Activated CD8-positive, alpha-beta T cell treated with anti-CD3 and anti-CD28 coated beads for 36 hours (primary cell): ENCODE data around the gene UBE2H. TPM values are rescaled to one million over a fixed set of nuclear protein-coding genes. Genes with fewer than 3 reads are reported as not detected.
A peak's percentile ranks its signal among the peaks of the same experiment; 100 is the strongest.
"Not testable (repeated sequence)": the region's sequence is repeated elsewhere in the genome, so short reads cannot be mapped to it uniquely, and the experiment has no call there.

ENCODE experiments used
- ATAC-seq: fragments of 200-7000 bp; cut with Tn5 transposase; one replicate; pipeline ENCODE4 v1.10.0; 2021; ENCODE audit warnings: mild to moderate bottlenecking, moderate library complexity
- CTCF ChIA-PET: fragments of 350-600 bp; sonication (Branson Sonifier 250); formaldehyde crosslinking; loops from one replicate; lab custom pipeline; 2021; ENCODE audit warnings: antibody characterized with exemption; lab: Charles Lee
- POLR2A ChIA-PET: fragments of 350-600 bp; sonication (Branson Sonifier 250); formaldehyde crosslinking; loops from one replicate; lab custom pipeline; 2021; ENCODE audit warnings: antibody characterized with exemption; lab: Charles Lee
- DNase-seq: peaks from one replicate; pipeline ENCODE4 v3.0.0-alpha.2; 2020
- H3K27ac Mint-ChIP-seq: one replicate; pipeline ENCODE4 v1.8.0; 2021; ENCODE audit warnings: mild to moderate bottlenecking, mixed read lengths
- H3K27me3 Mint-ChIP-seq: one replicate; pipeline ENCODE4 v1.8.0; 2021; ENCODE audit warnings: mixed read lengths
- H3K36me3 Mint-ChIP-seq: one replicate; pipeline ENCODE4 v1.8.0; 2021; ENCODE audit warnings: low read depth, mixed read lengths
- H3K4me1 Mint-ChIP-seq: one replicate; pipeline ENCODE4 v1.8.0; 2021; ENCODE audit warnings: low read depth, mixed read lengths
- H3K4me3 Mint-ChIP-seq: one replicate; pipeline ENCODE4 v1.8.0; 2021; ENCODE audit warnings: mild to moderate bottlenecking, moderate library complexity, mixed read lengths
- H3K9me3 Mint-ChIP-seq: one replicate; pipeline ENCODE4 v1.8.0; 2021; ENCODE audit warnings: mixed read lengths
- CTCF ChIP-seq: fragments of 200-600 bp; IDR thresholded peaks from one replicate; pipeline ENCODE4 v1.8.0; 2022; ENCODE audit warnings: antibody characterized with exemption, mild to moderate bottlenecking
- intact Hi-C: fragments of 100-400 bp; cut with micrococcal nuclease; formaldehyde crosslinking; loops from one replicate; pipeline ENCODE4 v1.10.0; 2022
- total RNA-seq, 2 experiments: library from RNA; stranded (reverse); gene quantifications; one replicate each; pipeline ENCODE4 v1.2.3, GENCODE V29; 2021

The UBE2H gene
- total RNA-seq, 2 experiments from 2014 or later, result 22.4 to 22.6 TPM

GRCh38 chr7:129840757-129841156 lies 112.0 kb downstream of the UBE2H start:
- ChIA-PET CTCF (interaction anchor here (1.1 to 3.0 kb wide), 5 partner anchors 11 to 170 kb away, joined by 3 to 17 read pairs (median 5); no protein-coding TSS in a partner anchor), POLR2A (interaction anchor here (1.1 kb wide), 2 partner anchors 9 to 15 kb away, joined by 3 read pairs; no protein-coding TSS in a partner anchor)
- intact Hi-C loops, result no loop called here
- Mint-ChIP-seq H3K27ac (peak overlapping the region; percentile 63), H3K27me3 (no peaks in the 10 kb centered on the region), H3K4me3 (no peak overlapping the region), H3K9me3 (no peaks in the 10 kb centered on the region), H3K36me3 (no peaks in the 10 kb centered on the region), H3K4me1 (peaks cover 41% of the 10 kb centered on the region)
- DNase-seq, result peak; percentile 15
- TF ChIP-seq CTCF, result no peak
- no peak for ATAC-seq

GRCh38 chr7:129836983-129837382 lies 115.8 kb downstream of the UBE2H start:
- peak overlapping the region; percentile 47 for H3K27ac Mint-ChIP-seq
- no peak for DNase-seq
- no peak overlapping the region for H3K4me3 Mint-ChIP-seq
- H3K27me3 Mint-ChIP-seq, result no peaks in the 10 kb centered on the region
- H3K36me3 Mint-ChIP-seq, result no peaks in the 10 kb centered on the region
- peaks cover 16% of the 10 kb centered on the region for H3K4me1 Mint-ChIP-seq
- ChIA-PET POLR2A (no interaction called here), CTCF (interaction anchor here (2.2 to 3.3 kb wide), 2 partner anchors 12 to 174 kb away, joined by 8 to 21 read pairs; no protein-coding TSS in a partner anchor)
- no peak for TF ChIP-seq CTCF
- no peaks in the 10 kb centered on the region for H3K9me3 Mint-ChIP-seq
- ATAC-seq, result no peak
- intact Hi-C loops, result no loop called here

- Mint-ChIP-seq H3K9me3 (no peaks in the 10 kb centered on the region), H3K27me3 (no peaks in the 10 kb centered on the region), H3K4me3 (no peak overlapping the region), H3K27ac (no peak overlapping the region), H3K4me1 (peaks cover 3% of the 10 kb centered on the region), H3K36me3 (no peaks in the 10 kb centered on the region)
- no peak for ATAC-seq
- no peak for TF ChIP-seq CTCF
- no peak for DNase-seq
- ChIA-PET POLR2A (no interaction called here), CTCF (interaction anchor here (0.8 to 2.2 kb wide), 3 partner anchors 11 to 179 kb away, joined by 3 to 8 read pairs (median 4); no protein-coding TSS in a partner anchor)
- intact Hi-C loops, result no loop called here
Measured at GRCh38 chr7:129835569-129835968, 117.2 kb downstream of the UBE2H start.

- H3K4me3 Mint-ChIP-seq, H3K36me3 Mint-ChIP-seq, DNase-seq, H3K9me3 Mint-ChIP-seq, POLR2A ChIA-PET, H3K27ac Mint-ChIP-seq, H3K27me3 Mint-ChIP-seq, ATAC-seq: not testable (repeated sequence)
- CTCF ChIA-PET, result interaction anchor here (1.4 to 1.7 kb wide), 2 partner anchors 8 to 178 kb away, joined by 6 to 7 read pairs; no protein-coding TSS in a partner anchor
- peaks cover 14% of the 10 kb centered on the region for H3K4me1 Mint-ChIP-seq
- intact Hi-C loops, result loop anchor here (5.0 kb wide), 1 partner anchor 179 kb away; no protein-coding TSS in a partner anchor
Measured at GRCh38 chr7:129833353-129833752, 119.4 kb downstream of the UBE2H start.

- Mint-ChIP-seq H3K4me1 (peaks cover 14% of the 10 kb centered on the region), H3K27ac (no peak overlapping the region), H3K36me3 (no peaks in the 10 kb centered on the region), H3K9me3 (no peaks in the 10 kb centered on the region), H3K27me3 (no peaks in the 10 kb centered on the region), H3K4me3 (no peak overlapping the region)
- TF ChIP-seq CTCF, result no peak
- CTCF ChIA-PET, result interaction anchor here (1.7 kb wide), 1 partner anchor 8 kb away, joined by 7 read pairs; no protein-coding TSS in a partner anchor
- POLR2A ChIA-PET, result no interaction called here
- ATAC-seq (no peak), DNase-seq (no peak)
- intact Hi-C loops, result loop anchor here (5.0 kb wide), 1 partner anchor 180 kb away; no protein-coding TSS in a partner anchor
Measured at GRCh38 chr7:129832701-129833227, 120.0 kb downstream of the UBE2H start.
